DMS153 (cell line): ENCODE measurements around the gene POMT2.

Experiments
- DNase-seq: peaks from one replicate; lab custom pipeline; 2025; lab: John Stamatoyannopoulos, UW

Gene POMT2

GRCh38 chr14:77267937-77268699 lies 52.6 kb downstream of the POMT2 start:
- DNase-seq = no peak

- DNase-seq = no peak
Measured at GRCh38 chr14:77266336-77266735, 54.3 kb downstream of the POMT2 start.

GRCh38 chr14:77265561-77266335 lies 54.9 kb downstream of the POMT2 start:
- no peak for DNase-seq

GRCh38 chr14:77265187-77265515 lies 55.5 kb downstream of the POMT2 start:
- no peak for DNase-seq

- DNase-seq = no peak
Measured at GRCh38 chr14:77264466-77265186, 56.1 kb downstream of the POMT2 start.

- DNase-seq = no peak
Measured at GRCh38 chr14:77260631-77261030, 60.1 kb downstream of the POMT2 start.

- no peak for DNase-seq
Measured at GRCh38 chr14:77260199-77260598, 60.5 kb downstream of the POMT2 start.

GRCh38 chr14:77259025-77259715 lies 61.5 kb downstream of the POMT2 start:
- no peak for DNase-seq

GRCh38 chr14:77258566-77258965 lies 62.1 kb downstream of the POMT2 start:
- DNase-seq = no peak

GRCh38 chr14:77257700-77258099 lies 63.0 kb downstream of the POMT2 start:
- no peak for DNase-seq

GRCh38 chr14:77256694-77257093 lies 64.0 kb downstream of the POMT2 start:
- DNase-seq = no peak

GRCh38 chr14:77253333-77254190 lies 67.1 kb downstream of the POMT2 start:
- DNase-seq = no peak

GRCh38 chr14:77251870-77252269 lies 68.8 kb downstream of the POMT2 start:
- no peak for DNase-seq

GRCh38 chr14:77250927-77251326 lies 69.8 kb downstream of the POMT2 start:
- no peak for DNase-seq

- no peak for DNase-seq
Measured at GRCh38 chr14:77249286-77249685, 71.4 kb downstream of the POMT2 start.

GRCh38 chr14:77248666-77249065 lies 72.0 kb downstream of the POMT2 start:
- DNase-seq = no peak

GRCh38 chr14:77246784-77247183 lies 73.9 kb downstream of the POMT2 start:
- no peak for DNase-seq

- DNase-seq = no peak
Measured at GRCh38 chr14:77245820-77246219, 74.9 kb downstream of the POMT2 start.

GRCh38 chr14:77243853-77244252 lies 76.8 kb downstream of the POMT2 start:
- no peak for DNase-seq

- no peak for DNase-seq
Measured at GRCh38 chr14:77242752-77243151, 77.9 kb downstream of the POMT2 start.

GRCh38 chr14:77241955-77242354 lies 78.7 kb downstream of the POMT2 start:
- DNase-seq = no peak
